Fibroblast of peridontal ligament (primary cell): Measurements from ENCODE around the gene GNG2.

Experiments
- DNase-seq: peaks from one replicate; pipeline ENCODE4 v3.0.0-alpha.2; 2010; ENCODE audit errors: extremely low read depth

The GNG2 gene

GRCh38 chr14:51993285-51993920, 133.0 kb downstream of the GNG2 start:
- DNase-seq: no peak

DNA sequence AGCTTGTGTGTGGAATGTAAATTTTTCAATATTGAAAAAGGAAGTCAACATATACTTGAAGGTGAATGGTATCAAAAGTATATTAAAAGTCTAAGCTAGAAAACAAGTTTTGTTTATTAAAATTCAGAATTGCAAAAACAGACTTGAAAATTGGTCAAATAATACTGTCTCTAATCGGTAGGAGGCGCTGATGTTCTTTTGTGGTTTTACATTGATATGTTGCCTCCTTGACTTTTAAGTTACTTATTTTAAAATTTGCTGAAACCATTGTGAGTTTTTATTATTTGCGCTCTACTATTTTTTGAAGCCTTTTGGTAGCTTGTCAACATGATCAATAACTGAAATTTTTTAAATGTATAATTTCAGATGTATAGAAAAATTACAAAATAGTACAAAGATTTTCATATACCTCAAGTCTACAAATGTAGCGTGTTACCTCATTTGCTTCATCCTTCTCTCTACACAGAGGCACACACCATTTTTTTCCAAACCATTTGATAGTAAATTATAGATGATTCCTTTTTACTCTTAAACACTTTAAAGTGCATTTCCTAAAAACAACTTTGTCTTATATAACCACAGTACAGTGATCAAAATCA, 135.8 kb downstream of the GNG2 start:
- peak; percentile 90 for DNase-seq

DNA sequence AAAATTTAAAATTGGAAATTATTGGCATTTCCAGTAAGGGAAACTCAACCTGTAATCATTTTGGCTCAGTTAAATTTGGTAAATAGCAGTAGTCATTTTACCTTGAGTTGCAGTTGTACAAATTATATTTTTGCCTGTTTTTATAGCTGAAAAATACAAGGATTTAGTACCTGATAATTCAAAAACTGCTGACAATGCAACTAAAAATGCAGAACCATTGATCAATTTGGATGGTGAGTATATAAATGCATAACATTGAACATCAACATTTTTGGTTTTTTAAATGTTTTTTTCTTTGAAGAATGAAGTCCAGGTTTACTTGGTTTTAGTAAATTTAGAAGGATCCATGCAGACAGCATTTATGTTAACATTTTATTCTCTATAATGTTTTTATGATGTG, 137.9 kb downstream of the GNG2 start:
- no peak for DNase-seq

DNA sequence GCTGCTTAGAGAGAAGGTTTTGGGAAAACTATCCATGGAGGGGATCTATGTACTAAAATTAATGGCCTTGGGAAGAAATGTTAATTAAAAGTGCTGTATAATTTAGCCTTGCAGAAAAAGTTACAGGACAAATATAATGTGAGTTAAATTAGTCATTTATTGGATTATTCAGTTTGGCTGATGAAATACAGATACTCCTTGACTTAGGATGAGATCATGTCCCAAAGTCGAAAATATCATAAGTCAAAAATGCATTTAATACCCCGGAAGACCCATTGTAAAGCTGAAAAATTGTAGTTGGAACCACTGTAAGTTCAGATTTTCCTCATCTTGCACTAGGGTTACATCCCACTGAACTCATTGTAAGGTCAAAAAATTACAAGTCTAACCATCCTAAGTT, 138.7 kb downstream of the GNG2 start:
- peak; percentile 58 for DNase-seq

- DNase-seq: peak; percentile 32
These were observed 139.7 kb downstream of the GNG2 start for GRCh38 chr14:52000019-52000582.

- no peak for DNase-seq
These were observed 140.3 kb downstream of the GNG2 start for GRCh38 chr14:52000696-52001095.

GRCh38 chr14:52002542-52002941, 142.1 kb downstream of the GNG2 start:
- no peak for DNase-seq

- no peak for DNase-seq
These were observed 142.9 kb downstream of the GNG2 start for GRCh38 chr14:52003324-52003723.

DNA sequence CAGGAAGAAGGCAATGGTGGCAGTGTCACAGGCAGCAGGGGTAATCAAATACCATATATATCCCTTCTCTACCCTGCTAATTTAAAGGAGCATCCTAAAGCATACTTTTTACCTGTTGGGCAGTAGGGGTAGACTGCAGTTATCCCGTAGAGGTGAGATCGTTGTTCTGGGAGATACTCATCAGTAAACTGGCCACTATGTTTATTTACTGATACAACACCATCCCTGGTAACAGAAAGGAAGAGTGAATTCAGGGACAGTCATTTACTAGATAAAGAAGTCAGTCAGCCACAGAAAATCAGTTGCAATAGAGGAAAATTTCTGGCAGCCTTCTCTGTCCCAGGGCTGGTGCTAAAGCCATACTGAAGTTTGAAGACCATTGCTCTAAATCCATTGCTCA, 145.2 kb downstream of the GNG2 start:
- DNase-seq: no peak

DNA sequence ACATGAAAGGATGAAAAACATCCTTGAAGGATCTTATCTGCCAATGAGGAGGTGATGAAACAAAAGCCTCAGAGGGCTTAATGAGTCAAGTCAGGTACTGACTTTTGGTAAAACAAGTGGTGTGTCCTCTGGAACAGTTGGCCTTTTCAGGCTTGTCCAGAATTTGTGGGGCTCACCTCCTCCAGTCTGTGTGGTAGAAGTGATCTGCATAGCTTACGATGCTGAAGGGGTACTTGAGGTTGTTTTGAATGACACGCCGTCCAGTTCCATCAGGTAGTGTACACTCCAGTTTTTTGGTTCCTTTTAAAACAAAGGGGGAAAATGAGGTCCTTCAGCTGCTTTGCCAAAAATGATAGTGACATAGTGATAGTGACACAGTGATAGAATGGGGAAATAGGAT, 145.9 kb downstream of the GNG2 start:
- DNase-seq: no peak

GRCh38 chr14:52007211-52007610, 146.8 kb downstream of the GNG2 start:
- DNase-seq: no peak

- no peak for DNase-seq
These were observed 147.2 kb downstream of the GNG2 start for GRCh38 chr14:52007637-52008036.

GRCh38 chr14:52008136-52008535, 147.7 kb downstream of the GNG2 start:
- no peak for DNase-seq

DNA sequence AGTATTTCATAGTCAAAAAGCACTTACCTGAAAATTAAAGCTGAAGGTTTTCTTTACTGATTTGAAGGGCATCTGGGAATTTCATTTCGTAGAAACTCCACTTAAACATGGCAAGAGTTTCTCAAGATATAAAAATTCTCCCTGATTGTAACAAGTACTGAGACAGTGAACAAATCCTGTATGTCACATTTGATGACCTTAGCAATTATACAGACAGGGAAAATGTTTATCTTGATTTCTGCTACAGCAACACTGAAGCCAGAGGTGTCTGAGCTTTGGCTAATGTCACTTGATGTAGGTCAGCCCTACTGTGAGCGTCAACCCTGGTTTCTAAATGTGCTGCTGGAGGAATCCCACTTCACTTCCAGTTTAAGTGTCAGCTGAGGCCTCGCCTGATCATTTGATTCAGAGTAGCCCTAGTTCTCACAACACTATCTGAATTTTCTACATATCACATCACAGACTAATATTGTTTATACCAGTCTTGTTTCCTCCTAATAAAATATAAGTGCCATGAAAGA, 149.8 kb downstream of the GNG2 start:
- DNase-seq: no peak

DNA sequence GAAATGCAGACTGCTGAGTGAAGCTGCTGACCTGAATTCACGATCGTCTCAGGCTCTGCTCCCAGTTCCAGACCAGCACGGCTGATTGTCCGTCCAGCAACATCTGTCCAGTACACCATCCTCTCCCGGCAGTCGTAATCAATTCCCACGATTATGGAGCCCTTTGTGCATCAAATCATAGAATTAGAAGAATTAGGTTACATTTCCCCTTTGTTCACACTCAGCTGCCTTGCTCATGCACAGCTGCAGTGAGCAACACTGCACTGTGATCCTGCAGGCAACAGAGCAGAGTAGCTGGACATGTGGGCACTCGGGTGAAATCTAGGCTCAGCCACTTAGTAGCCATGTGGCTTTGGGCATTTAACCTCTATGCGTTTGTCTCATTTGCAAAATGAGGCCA, 151.1 kb downstream of the GNG2 start:
- no peak for DNase-seq

- DNase-seq: peak; percentile 62
These were observed 152.2 kb downstream of the GNG2 start for GRCh38 chr14:52012635-52013034.

- DNase-seq: no peak
These were observed 153.7 kb downstream of the GNG2 start for GRCh38 chr14:52013984-52014600.

GRCh38 chr14:52014601-52015267, 154.3 kb downstream of the GNG2 start:
- no peak for DNase-seq

GRCh38 chr14:52015411-52016030, 155.1 kb downstream of the GNG2 start:
- DNase-seq: peak; percentile 25

DNA sequence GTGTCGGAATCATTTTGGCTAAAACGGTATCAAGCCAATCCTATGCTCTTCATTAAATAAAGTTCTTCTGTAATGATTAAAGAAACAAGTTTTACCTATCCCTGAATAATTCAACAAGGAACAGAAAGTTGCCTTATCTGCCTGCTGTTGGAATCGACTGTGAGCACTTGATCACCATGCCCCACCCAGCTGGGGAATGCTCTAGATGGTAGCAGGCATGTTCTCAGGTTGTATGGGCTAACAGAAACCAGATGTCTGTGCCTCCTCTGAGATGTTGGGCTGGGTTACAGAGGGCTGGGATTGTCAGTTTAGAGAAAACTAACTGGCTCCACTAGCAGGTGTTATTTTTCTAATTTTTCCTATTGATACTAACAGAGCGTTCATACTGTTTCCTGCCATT, 157.8 kb downstream of the GNG2 start:
- peak; percentile 70 for DNase-seq

DNA sequence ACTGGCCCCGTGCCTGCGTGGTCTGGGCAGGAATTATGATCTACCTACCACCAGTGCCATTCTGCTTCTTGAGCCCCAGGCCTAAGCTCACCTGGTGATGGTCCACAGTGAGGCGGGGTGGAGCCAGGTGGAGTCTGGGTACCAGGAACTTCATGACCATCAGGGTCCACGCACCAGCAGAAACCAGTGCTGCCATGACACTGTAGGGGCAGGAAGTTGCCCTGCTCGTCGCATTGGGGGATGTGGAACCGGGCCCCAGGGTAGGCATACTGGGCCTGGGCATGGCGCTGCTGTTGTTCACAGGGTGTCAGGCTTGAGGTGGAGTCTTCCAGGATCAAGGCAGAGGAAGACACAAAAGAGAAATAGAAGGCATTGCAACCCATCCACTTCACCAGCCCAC, 158.6 kb downstream of the GNG2 start:
- no peak for DNase-seq
